ENCODE data around the gene CFAP100. TPM values are rescaled to one million over a fixed set of nuclear protein-coding genes. Genes with fewer than 3 reads are reported as not detected.

CFAP100 gene
- polyA plus RNA-seq, 2 donors: not detected

GRCh38 chr3:126418661-126419131 lies 24.0 kb downstream of the CFAP100 start:
- H3K9me3 ChIP-seq (ENCODE audit: control insufficient read depth in 2 of 2, insufficient read depth in 1 of 2, low read depth in 1 of 2, low read length in 1 of 2): no peaks in the 10 kb centered on the region
- H3K36me3 ChIP-seq (ENCODE audit: control insufficient read depth in 2 of 2, insufficient read depth in 2 of 2, low read length in 1 of 2): no peaks in the 10 kb centered on the region
- H3K27me3 ChIP-seq (ENCODE audit: control insufficient read depth in 1 of 2, insufficient read depth in 2 of 2, low read length in 2 of 2): no peaks in the 10 kb centered on the region
- 81 to 84% methylated on average over 20 of the region's 20 CpGs for whole genome bisulfite sequencing, 2 donors
- H3K4me3 ChIP-seq (ENCODE audit: low read depth in 1 of 2, low read length in 2 of 2): no peak overlapping the region
- H3K27ac ChIP-seq (ENCODE audit: low read depth in 2 of 2, low read length in 1 of 2): no peak overlapping the region
- no peaks in the 10 kb centered on the region for H3K4me1 ChIP-seq (ENCODE audit: control insufficient read depth in 2 of 2, insufficient read depth in 2 of 2, low read length in 1 of 2)

GRCh38 chr3:126419151-126419703 lies 24.5 kb downstream of the CFAP100 start:
- no peaks in the 10 kb centered on the region for H3K9me3 ChIP-seq (ENCODE audit: control insufficient read depth in 2 of 2, insufficient read depth in 1 of 2, low read depth in 1 of 2, low read length in 1 of 2)
- WGBS, 2 donors: 74 to 77% methylated on average over 6 of the region's 6 CpGs
- no peak overlapping the region for H3K4me3 ChIP-seq (ENCODE audit: low read depth in 1 of 2, low read length in 2 of 2)
- no peaks in the 10 kb centered on the region for H3K27me3 ChIP-seq (ENCODE audit: control insufficient read depth in 1 of 2, insufficient read depth in 2 of 2, low read length in 2 of 2)
- no peaks in the 10 kb centered on the region for H3K4me1 ChIP-seq (ENCODE audit: control insufficient read depth in 2 of 2, insufficient read depth in 2 of 2, low read length in 1 of 2)
- H3K27ac ChIP-seq (ENCODE audit: low read depth in 2 of 2, low read length in 1 of 2): no peak overlapping the region
- H3K36me3 ChIP-seq (ENCODE audit: control insufficient read depth in 2 of 2, insufficient read depth in 2 of 2, low read length in 1 of 2): peaks cover 0 to 1% of the 10 kb centered on the region in 2 donors

GRCh38 chr3:126419886-126420786 lies 25.4 kb downstream of the CFAP100 start:
- no peaks in the 10 kb centered on the region for H3K27me3 ChIP-seq (ENCODE audit: control insufficient read depth in 1 of 2, insufficient read depth in 2 of 2, low read length in 2 of 2)
- H3K4me1 ChIP-seq (ENCODE audit: control insufficient read depth in 2 of 2, insufficient read depth in 2 of 2, low read length in 1 of 2): no peaks in the 10 kb centered on the region
- no peak overlapping the region for H3K27ac ChIP-seq (ENCODE audit: low read depth in 2 of 2, low read length in 1 of 2)
- WGBS, 2 donors: 74 to 77% methylated on average over 22 of the region's 22 CpGs
- H3K4me3 ChIP-seq (ENCODE audit: low read depth in 1 of 2, low read length in 2 of 2): no peak overlapping the region
- H3K9me3 ChIP-seq (ENCODE audit: control insufficient read depth in 2 of 2, insufficient read depth in 1 of 2, low read depth in 1 of 2, low read length in 1 of 2): peaks cover 0 to 5% of the 10 kb centered on the region in 2 donors
- peaks cover 0 to 3% of the 10 kb centered on the region in 2 donors for H3K36me3 ChIP-seq (ENCODE audit: control insufficient read depth in 2 of 2, insufficient read depth in 2 of 2, low read length in 1 of 2)

GRCh38 chr3:126421573-126422119 lies 26.9 kb downstream of the CFAP100 start:
- Histone ChIP-seq H3K4me1 (ENCODE audit: control insufficient read depth in 2 of 2, insufficient read depth in 2 of 2, low read length in 1 of 2) (no peaks in the 10 kb centered on the region), H3K27ac (ENCODE audit: low read depth in 2 of 2, low read length in 1 of 2) (no peak overlapping the region), H3K9me3 (ENCODE audit: control insufficient read depth in 2 of 2, insufficient read depth in 1 of 2, low read depth in 1 of 2, low read length in 1 of 2) (peaks cover 0 to 5% of the 10 kb centered on the region in 2 donors), H3K36me3 (ENCODE audit: control insufficient read depth in 2 of 2, insufficient read depth in 2 of 2, low read length in 1 of 2) (peaks cover 0 to 3% of the 10 kb centered on the region in 2 donors), H3K27me3 (ENCODE audit: control insufficient read depth in 1 of 2, insufficient read depth in 2 of 2, low read length in 2 of 2) (no peaks in the 10 kb centered on the region), H3K4me3 (ENCODE audit: low read depth in 1 of 2, low read length in 2 of 2) (no peak overlapping the region)
- WGBS, 2 donors: 82 to 84% methylated on average over 10 of the region's 10 CpGs

GRCh38 chr3:126422121-126422520 lies 27.4 kb downstream of the CFAP100 start:
- H3K4me1 ChIP-seq (ENCODE audit: control insufficient read depth in 2 of 2, insufficient read depth in 2 of 2, low read length in 1 of 2): no peaks in the 10 kb centered on the region
- no peaks in the 10 kb centered on the region for H3K27me3 ChIP-seq (ENCODE audit: control insufficient read depth in 1 of 2, insufficient read depth in 2 of 2, low read length in 2 of 2)
- H3K4me3 ChIP-seq (ENCODE audit: low read depth in 1 of 2, low read length in 2 of 2): no peak overlapping the region
- 84 to 94% methylated on average over 8 of the region's 8 CpGs for WGBS, 2 donors
- H3K36me3 ChIP-seq (ENCODE audit: control insufficient read depth in 2 of 2, insufficient read depth in 2 of 2, low read length in 1 of 2): peaks cover 0 to 3% of the 10 kb centered on the region in 2 donors
- H3K9me3 ChIP-seq (ENCODE audit: control insufficient read depth in 2 of 2, insufficient read depth in 1 of 2, low read depth in 1 of 2, low read length in 1 of 2): peaks cover 0 to 5% of the 10 kb centered on the region in 2 donors
- no peak overlapping the region for H3K27ac ChIP-seq (ENCODE audit: low read depth in 2 of 2, low read length in 1 of 2)

GRCh38 chr3:126422571-126423091 lies 27.9 kb downstream of the CFAP100 start:
- no peak overlapping the region for H3K4me3 ChIP-seq (ENCODE audit: low read depth in 1 of 2, low read length in 2 of 2)
- H3K36me3 ChIP-seq (ENCODE audit: control insufficient read depth in 2 of 2, insufficient read depth in 2 of 2, low read length in 1 of 2): peaks cover 0 to 3% of the 10 kb centered on the region in 2 donors
- no peaks in the 10 kb centered on the region for H3K4me1 ChIP-seq (ENCODE audit: control insufficient read depth in 2 of 2, insufficient read depth in 2 of 2, low read length in 1 of 2)
- peaks cover 0 to 5% of the 10 kb centered on the region in 2 donors for H3K9me3 ChIP-seq (ENCODE audit: control insufficient read depth in 2 of 2, insufficient read depth in 1 of 2, low read depth in 1 of 2, low read length in 1 of 2)
- no peak overlapping the region for H3K27ac ChIP-seq (ENCODE audit: low read depth in 2 of 2, low read length in 1 of 2)
- no peaks in the 10 kb centered on the region for H3K27me3 ChIP-seq (ENCODE audit: control insufficient read depth in 1 of 2, insufficient read depth in 2 of 2, low read length in 2 of 2)
- 79 to 85% methylated on average over 4 of the region's 4 CpGs for WGBS, 2 donors

GRCh38 chr3:126423191-126424038 lies 28.7 kb downstream of the CFAP100 start:
- Histone ChIP-seq H3K36me3 (ENCODE audit: control insufficient read depth in 2 of 2, insufficient read depth in 2 of 2, low read length in 1 of 2) (peaks cover 0 to 3% of the 10 kb centered on the region in 2 donors), H3K9me3 (ENCODE audit: control insufficient read depth in 2 of 2, insufficient read depth in 1 of 2, low read depth in 1 of 2, low read length in 1 of 2) (peaks cover 0 to 5% of the 10 kb centered on the region in 2 donors), H3K4me3 (ENCODE audit: low read depth in 1 of 2, low read length in 2 of 2) (no peak overlapping the region), H3K27ac (ENCODE audit: low read depth in 2 of 2, low read length in 1 of 2) (no peak overlapping the region), H3K27me3 (ENCODE audit: control insufficient read depth in 1 of 2, insufficient read depth in 2 of 2, low read length in 2 of 2) (no peaks in the 10 kb centered on the region), H3K4me1 (ENCODE audit: control insufficient read depth in 2 of 2, insufficient read depth in 2 of 2, low read length in 1 of 2) (no peaks in the 10 kb centered on the region)
- WGBS, 2 donors: 85 to 89% methylated on average over 26 of the region's 26 CpGs

GRCh38 chr3:126424039-126424717 lies 29.5 kb downstream of the CFAP100 start:
- H3K27me3 ChIP-seq (ENCODE audit: control insufficient read depth in 1 of 2, insufficient read depth in 2 of 2, low read length in 2 of 2): no peaks in the 10 kb centered on the region
- H3K27ac ChIP-seq (ENCODE audit: low read depth in 2 of 2, low read length in 1 of 2): no peak overlapping the region
- no peaks in the 10 kb centered on the region for H3K4me1 ChIP-seq (ENCODE audit: control insufficient read depth in 2 of 2, insufficient read depth in 2 of 2, low read length in 1 of 2)
- 96% methylated on average over 10 of the region's 10 CpGs for WGBS, 2 donors
- peaks cover 0 to 3% of the 10 kb centered on the region in 2 donors for H3K36me3 ChIP-seq (ENCODE audit: control insufficient read depth in 2 of 2, insufficient read depth in 2 of 2, low read length in 1 of 2)
- H3K9me3 ChIP-seq (ENCODE audit: control insufficient read depth in 2 of 2, insufficient read depth in 1 of 2, low read depth in 1 of 2, low read length in 1 of 2): peaks cover 0 to 5% of the 10 kb centered on the region in 2 donors
- H3K4me3 ChIP-seq (ENCODE audit: low read depth in 1 of 2, low read length in 2 of 2): no peak overlapping the region
